H1 (cell line): ENCODE results near the gene ILF2. TPM values are rescaled to one million over a fixed set of nuclear protein-coding genes. Genes with fewer than 3 reads are reported as not detected.
"Not testable (repeated sequence)": the region's sequence is repeated elsewhere in the genome, so short reads cannot be mapped to it uniquely, and the experiment has no call there.

Source experiments
- CTCF ChIA-PET: fragments of 300-600 bp; sonication (Branson Sonifier 250); formaldehyde crosslinking; loops from one replicate; lab custom pipeline; 2021; ENCODE audit not compliant: partially characterized antibody; lab: Charles Lee
- POLR2A ChIA-PET: fragments of 300-600 bp; sonication (Branson Sonifier 250); formaldehyde crosslinking; loops from one replicate; lab custom pipeline; 2021; ENCODE audit warnings: inconsistent platforms; ENCODE audit not compliant: partially characterized antibody; lab: Charles Lee
- DNase-seq, 2 experiments: peaks; one replicate each; pipeline versions ENCODE4 v3.0.0 to v3.0.0-alpha.2; 2010 to 2022; ENCODE audit warnings: low spot score in 2 of 2, low read depth in 1 of 2, mixed read lengths in 1 of 2
- FAIRE-seq: peaks from 2 replicates; lab custom pipeline; 2011; peaks lifted over from hg19 to GRCh38; lab: Jason Lieb, UNC
- H2AFZ ChIP-seq: 2 replicates; pipeline ENCODE4 v1.8.1; 2012; ENCODE audit warnings: low read length, inconsistent platforms
- H2AK5ac ChIP-seq: 2 replicates; pipeline ENCODE4 v1.6.1; 2013; ENCODE audit warnings: low read depth, low read length
- H2BK120ac ChIP-seq: replicated peaks from 2 replicates; pipeline ENCODE3; 2013; ENCODE audit warnings: low read depth, low read length, inconsistent platforms
- H2BK12ac ChIP-seq: 2 replicates; pipeline ENCODE4 v1.6.1; 2013; ENCODE audit warnings: low read depth, low read length
- H2BK15ac ChIP-seq: 2 replicates; pipeline ENCODE4 v1.6.1; 2013; ENCODE audit warnings: low read length
- H2BK20ac ChIP-seq: 2 replicates; pipeline ENCODE4 v1.6.1; 2013; ENCODE audit warnings: low read length
- H2BK5ac ChIP-seq: 2 replicates; pipeline ENCODE4 v1.6.1; 2013; ENCODE audit warnings: low read depth, low read length
- H3K14ac ChIP-seq: 2 replicates; pipeline ENCODE4 v1.6.1; 2013; ENCODE audit warnings: inconsistent platforms; ENCODE audit not compliant: insufficient read length
- H3K18ac ChIP-seq: 2 replicates; pipeline ENCODE4 v1.6.1; 2013; ENCODE audit warnings: low read length; ENCODE audit errors: extremely low read depth
- H3K23ac ChIP-seq: 2 replicates; pipeline ENCODE4 v1.6.1; 2013; ENCODE audit warnings: inconsistent platforms; ENCODE audit not compliant: insufficient read length
- H3K23me2 ChIP-seq: 2 replicates; pipeline ENCODE4 v1.6.1; 2013; ENCODE audit warnings: low read depth, low read length
- H3K27ac ChIP-seq: 2 replicates; pipeline ENCODE4 v1.6.1; 2011; ENCODE audit warnings: low read depth, low read length, inconsistent platforms
- H3K27me3 ChIP-seq, 4 experiments: replicated peaks in 1 of 4; 1 replicate in 1 of 4; 2 replicates in 3 of 4; pipeline versions ENCODE4 v1.6.1 to v1.8.1; 2011 to 2013; ENCODE audit warnings: low read length in 3 of 4, mild to moderate bottlenecking in 3 of 4, inconsistent platforms in 2 of 4, mixed read lengths in 2 of 4, moderate library complexity in 1 of 4; ENCODE audit not compliant: control insufficient read depth in 3 of 4, insufficient read depth in 3 of 4; ENCODE audit errors: extremely low read depth in 1 of 4
- H3K36me3 ChIP-seq, 4 experiments: 2 replicates each; pipeline versions ENCODE4 v1.6.1 to v1.8.1; 2011 to 2013; ENCODE audit warnings: mild to moderate bottlenecking in 4 of 4, low read length in 3 of 4, moderate library complexity in 2 of 4, control low read depth in 1 of 4, inconsistent platforms in 1 of 4; ENCODE audit not compliant: insufficient read depth in 4 of 4, control insufficient read depth in 2 of 4
- H3K4ac ChIP-seq: replicated peaks from 2 replicates; pipeline ENCODE3; 2013; ENCODE audit warnings: low read length, low read depth, mixed read lengths, inconsistent platforms; ENCODE audit not compliant: insufficient read length
- H3K4me1 ChIP-seq, 4 experiments: replicated peaks in 1 of 4; 1 replicate in 1 of 4; 2 replicates in 3 of 4; pipeline versions ENCODE4 v1.6.1 to v1.8.1; 2011 to 2013; ENCODE audit warnings: low read length in 3 of 4, inconsistent platforms in 2 of 4, mixed read lengths in 1 of 4; ENCODE audit not compliant: insufficient read depth in 4 of 4, control insufficient read depth in 3 of 4
- H3K4me2 ChIP-seq, 2 experiments: 2 replicates each; pipeline versions ENCODE4 v1.6.1 to v1.8.1; 2011 to 2013; ENCODE audit warnings: low read depth in 2 of 2, low read length in 2 of 2, control low read depth in 1 of 2, inconsistent platforms in 1 of 2, mild to moderate bottlenecking in 1 of 2; ENCODE audit not compliant: insufficient read depth in 1 of 2
- H3K4me3 ChIP-seq, 4 experiments: fragments of 200-600, 300-600 bp in 1 of 4; sonication (generic), shearing (Covaris generic), sonication (Bioruptor Twin) in 1 of 4; 2 replicates each; pipeline versions ENCODE4 v1.5.1 to v1.8.1; 2011 to 2016; ENCODE audit warnings: low read length in 4 of 4, low read depth in 3 of 4, control low read depth in 2 of 4, inconsistent platforms in 2 of 4, mild to moderate bottlenecking in 2 of 4, mixed read lengths in 1 of 4, moderate library complexity in 1 of 4; ENCODE audit not compliant: insufficient read depth in 2 of 4; ENCODE audit errors: extremely low read depth in 1 of 4
- H3K56ac ChIP-seq: replicated peaks from 2 replicates; pipeline ENCODE3; 2013; ENCODE audit warnings: low read depth, mild to moderate bottlenecking, mixed read lengths, low read length, inconsistent platforms; ENCODE audit not compliant: insufficient read length
- H3K79me1 ChIP-seq: 2 replicates; pipeline ENCODE4 v1.6.1; 2013; ENCODE audit warnings: low read depth, low read length, control low read depth
- H3K79me2 ChIP-seq, 2 experiments: 2 replicates each; pipeline versions ENCODE4 v1.6.1 to v1.8.1; 2012 to 2013; ENCODE audit warnings: low read length in 2 of 2, mild to moderate bottlenecking in 2 of 2, inconsistent platforms in 1 of 2; ENCODE audit not compliant: insufficient read depth in 2 of 2, control insufficient read depth in 1 of 2
- H3K9ac ChIP-seq, 4 experiments: replicated peaks in 1 of 4; 1 replicate in 1 of 4; 2 replicates in 3 of 4; pipeline versions ENCODE4 v1.6.1 to v1.8.1; 2011 to 2013; ENCODE audit warnings: low read depth in 3 of 4, low read length in 3 of 4, control low read depth in 2 of 4, mild to moderate bottlenecking in 2 of 4, moderate library complexity in 2 of 4, inconsistent platforms in 1 of 4; ENCODE audit errors: extremely low read depth in 1 of 4
- H3K9me3 ChIP-seq, 2 experiments: 2 replicates each; pipeline versions ENCODE4 v1.6.1 to v1.8.1; 2012 to 2013; ENCODE audit warnings: mild to moderate bottlenecking in 2 of 2, moderate library complexity in 2 of 2, control low read depth in 1 of 2, inconsistent platforms in 1 of 2, low read depth in 1 of 2, low read length in 1 of 2, mixed read lengths in 1 of 2; ENCODE audit not compliant: insufficient read depth in 2 of 2
- H4K20me1 ChIP-seq, 2 experiments: replicated peaks in 1 of 2; 2 replicates each; pipeline versions ENCODE3 to v1.8.1; 2011 to 2013; ENCODE audit warnings: inconsistent platforms in 2 of 2, low read length in 2 of 2, mild to moderate bottlenecking in 1 of 2; ENCODE audit not compliant: insufficient read depth in 2 of 2, control insufficient read depth in 1 of 2
- H4K5ac ChIP-seq: 2 replicates; pipeline ENCODE4 v1.6.1; 2013; ENCODE audit warnings: low read length, low read depth, mixed read lengths, inconsistent platforms; ENCODE audit not compliant: insufficient read length
- H4K8ac ChIP-seq: 2 replicates; pipeline ENCODE4 v1.8.0; 2013; ENCODE audit warnings: mild to moderate bottlenecking, moderate library complexity, low read length, inconsistent platforms; ENCODE audit not compliant: insufficient read depth; ENCODE audit errors: extremely low read depth
- H4K91ac ChIP-seq: replicated peaks from 2 replicates; pipeline ENCODE3; 2013; ENCODE audit warnings: low read length, mixed read lengths, inconsistent platforms; ENCODE audit not compliant: insufficient read length
- WGBS, 2 experiments: shearing (Covaris generic) in 1 of 2; methylation state at CpG; one replicate each; pipeline versions ENCODE4 v1.1.6 to v1.1.7; 2013 to 2015; ENCODE audit warnings: low lambda C conversion rate in 2 of 2, mixed read lengths in 2 of 2, inconsistent platforms in 1 of 2, low coverage in 1 of 2, missing lambda C conversion rate in 1 of 2; ENCODE audit not compliant: insufficient replicate concordance in 2 of 2, insufficient coverage in 1 of 2, insufficient read length in 1 of 2; ENCODE audit errors: extremely low coverage in 1 of 2, missing lambda C conversion rate in 1 of 2; 5-methylcytosine and 5-hydroxymethylcytosine counted together
- polyA plus RNA-seq, 7 experiments: library from polyadenylated mRNA; depleted of rRNA in 3 of 7; stranded (reverse) in 5 of 7; unstranded in 2 of 7; fragments of >200 nt in 5 of 7; fragments of 200-250 nt in 2 of 7; gene quantifications; 1 replicate in 5 of 7; 2 replicates in 1 of 7; 4 replicates in 1 of 7; pipeline versions ENCODE4 v1.2.1 to v1.2.3, GENCODE V29; 2011 to 2013; ENCODE audit warnings: missing spikeins in 2 of 7, mixed read lengths in 2 of 7
- total RNA-seq: library from RNA; stranded (reverse); fragmentation: NEBNext Ultra II Directional; extraction: Animal tissue kit (Norgen Biotek cat#: 25700); gene quantifications from 2 replicates; pipeline ENCODE4 v1.2.1, GENCODE V29; 2021

ILF2 gene
- total and polyA plus RNA-seq, 2 of the 8 experiments (the other 6 are each of a cell fraction or from before 2014, with no cell fraction given) = 389 to 474 TPM

GRCh38 chr1:153640213-153640612 lies 30.6 kb downstream of the ILF2 start:
- FAIRE-seq, H3K56ac ChIP-seq, H2BK15ac ChIP-seq, H2BK12ac ChIP-seq, H2AK5ac ChIP-seq, H4K5ac ChIP-seq, H3K27ac ChIP-seq, H2BK20ac ChIP-seq, H3K9me3 ChIP-seq, H3K4me1 ChIP-seq, H3K4me2 ChIP-seq, H3K27me3 ChIP-seq, H3K23ac ChIP-seq, DNase-seq, H4K8ac ChIP-seq, H3K9ac ChIP-seq, H3K14ac ChIP-seq, H3K4ac ChIP-seq, H3K79me1 ChIP-seq, H2BK5ac ChIP-seq, H3K23me2 ChIP-seq, H3K18ac ChIP-seq, H3K4me3 ChIP-seq, H4K91ac ChIP-seq, H2BK120ac ChIP-seq, H4K20me1 ChIP-seq, H2AFZ ChIP-seq: not testable (repeated sequence)
- WGBS, 2 experiments = 94% methylated on average over 5 of the region's 5 CpGs; no CpG with 5 or more reads in 1 of the 2 experiments
- CTCF ChIA-PET = interaction anchor here (0.6 to 5.4 kb wide), 4 partner anchors 12 to 88 kb away, joined by 3 to 28 read pairs (median 4); partner anchors contain the start of genes S100A1 and S100A13
- peaks cover 0 to 38% of the 10 kb centered on the region in 2 experiments; a peak in 3 of 4 replicates for H3K79me2 ChIP-seq
- peaks cover 61 to 94% (median 83%) of the 10 kb centered on the region in 4 experiments for H3K36me3 ChIP-seq
- POLR2A ChIA-PET = interaction anchor here (0.6 to 16.2 kb wide), 9 partner anchors 9 to 197 kb away, joined by 3 to 343 read pairs (median 4); partner anchors contain the start of genes ILF2, S100A1, S100A13 and SNAPIN
